ENCODE measurements around the gene SGPP1.

Gene SGPP1

DNA sequence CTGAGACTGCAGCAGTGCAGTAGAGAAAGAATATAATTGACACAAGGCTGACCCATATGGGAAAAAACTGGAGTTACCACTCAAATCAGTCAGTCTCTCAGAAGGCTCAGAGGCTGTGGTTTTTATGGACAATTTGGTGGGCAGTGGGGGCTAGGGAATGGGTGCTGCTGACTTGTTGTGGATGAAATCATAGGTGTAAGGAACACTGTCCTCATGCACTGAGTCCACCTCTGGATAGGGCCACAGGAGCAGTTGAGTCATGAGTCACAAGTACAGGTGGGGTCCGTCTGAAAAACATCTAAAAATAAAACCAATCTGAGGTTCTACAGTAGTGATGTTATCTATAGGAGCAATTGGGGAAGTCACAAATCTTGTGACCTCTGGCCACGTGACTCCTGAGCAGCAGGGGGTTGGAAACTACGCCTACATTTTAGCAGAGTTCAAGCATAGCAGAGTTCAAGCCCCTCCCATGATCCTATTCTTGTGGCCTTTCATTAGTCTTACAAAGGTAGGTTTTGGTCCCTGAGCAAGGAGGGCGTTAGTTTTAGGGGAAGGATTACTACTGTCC, 18.1 kb upstream of the SGPP1 start:
- Mint-ChIP-seq H3K27me3 (no peaks in the 10 kb centered on the region), H3K36me3 (ENCODE audit: low read depth) (no peaks in the 10 kb centered on the region), H3K27ac (no peak overlapping the region), H3K4me1 (peaks cover 14% of the 10 kb centered on the region), H3K4me3 (no peak overlapping the region), H3K9me3 (no peaks in the 10 kb centered on the region)
- ATAC-seq (peak; percentile 79), DNase-seq (peak; percentile 23)

DNA sequence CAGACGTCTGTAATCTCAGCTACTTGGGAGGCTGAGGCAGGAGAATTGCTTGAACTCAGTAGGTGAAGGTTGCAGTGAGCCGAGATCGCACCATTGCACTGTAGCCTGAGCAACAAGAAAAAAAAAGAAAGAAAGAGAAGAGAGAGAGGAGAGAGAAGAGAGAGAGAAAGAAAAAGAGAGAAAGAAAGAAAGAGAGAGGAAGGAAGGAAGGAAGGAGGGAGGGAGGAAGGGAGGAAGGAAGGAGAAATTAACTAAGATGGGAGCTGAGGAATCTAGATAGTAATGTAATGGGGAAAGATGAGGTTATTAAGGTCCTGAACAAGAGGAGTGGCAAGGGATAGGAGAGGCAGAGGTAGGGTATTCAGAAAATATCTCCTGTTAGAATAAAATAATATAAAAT, 17.4 kb upstream of the SGPP1 start:
- Mint-ChIP-seq H3K4me3 (no peak overlapping the region), H3K4me1 (peaks cover 14% of the 10 kb centered on the region), H3K9me3 (no peaks in the 10 kb centered on the region), H3K36me3 (ENCODE audit: low read depth) (no peaks in the 10 kb centered on the region), H3K27ac (no peak overlapping the region), H3K27me3 (no peaks in the 10 kb centered on the region)
- DNase-seq (no peak), ATAC-seq (no peak)

DNA sequence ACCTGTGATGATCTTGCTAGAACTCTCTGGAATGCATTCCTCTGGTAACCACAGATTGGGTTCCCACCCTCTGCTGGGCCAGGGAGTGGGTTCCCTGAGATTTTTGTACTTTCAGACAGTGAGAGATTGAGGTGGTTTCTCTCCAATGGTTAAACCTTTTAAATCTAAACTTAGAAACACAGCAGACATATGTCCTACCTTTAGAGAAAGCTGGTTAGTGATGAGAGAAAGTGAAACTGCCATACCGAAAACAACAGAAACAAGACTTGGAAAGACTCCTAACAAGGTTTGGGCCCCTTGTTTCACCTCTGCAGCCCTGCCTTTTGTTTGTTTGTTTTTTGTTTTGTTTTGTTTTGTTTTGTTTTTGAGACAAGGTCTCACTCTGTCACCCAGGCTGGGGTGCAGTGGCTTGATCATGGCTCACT, 9.7 kb upstream of the SGPP1 start:
- Mint-ChIP-seq H3K36me3 (ENCODE audit: low read depth) (no peaks in the 10 kb centered on the region), H3K4me3 (no peak overlapping the region), H3K27ac (no peak overlapping the region), H3K4me1 (peaks cover 11% of the 10 kb centered on the region), H3K9me3 (no peaks in the 10 kb centered on the region), H3K27me3 (no peaks in the 10 kb centered on the region)
- DNase-seq (no peak), ATAC-seq (peak; percentile 28)

DNA sequence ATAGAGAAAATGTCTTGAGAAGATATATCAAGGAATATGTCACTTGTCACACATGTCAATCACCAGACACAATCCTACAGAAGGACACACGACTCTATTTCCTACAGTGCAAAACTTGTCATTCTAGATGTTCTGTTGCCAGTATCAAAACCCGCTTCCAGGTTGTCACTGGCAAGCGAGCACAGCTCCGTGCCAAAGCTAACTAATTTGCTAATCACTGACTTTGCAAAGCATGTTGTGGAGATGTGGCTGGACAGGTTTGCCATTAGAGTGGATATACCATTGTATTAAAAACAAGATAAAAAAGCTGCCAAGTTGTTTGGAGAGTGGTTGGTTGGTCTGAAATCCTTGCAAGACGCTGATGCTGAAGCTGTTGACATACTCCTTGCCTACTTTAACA, 7.9 kb upstream of the SGPP1 start:
- H3K36me3 Mint-ChIP-seq (ENCODE audit: low read depth) = no peaks in the 10 kb centered on the region
- no peak for DNase-seq

DNA sequence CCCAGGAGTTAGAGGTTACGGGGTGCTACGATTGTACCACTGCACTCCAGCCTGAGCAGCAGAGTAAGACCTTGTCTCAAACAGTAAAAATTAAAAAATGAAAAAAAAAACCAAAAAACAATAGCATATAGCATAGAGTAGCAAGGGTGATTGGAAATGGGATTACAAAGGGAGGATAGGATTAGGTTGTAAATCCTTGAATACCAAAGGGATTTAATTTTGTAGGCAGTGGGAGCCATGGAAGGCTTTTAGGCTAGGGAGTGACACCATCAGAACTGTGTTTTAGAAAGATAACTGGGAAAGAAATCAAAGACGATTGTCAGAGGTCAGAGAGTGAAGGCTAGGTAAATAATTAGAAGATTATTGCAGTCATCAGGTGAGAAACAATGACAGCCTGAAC, 2.8 kb upstream of the SGPP1 start:
- ATAC-seq (no peak), DNase-seq (no peak)
- Mint-ChIP-seq H3K36me3 (ENCODE audit: low read depth) (peaks cover 2% of the 10 kb centered on the region), H3K4me3 (no peak overlapping the region), H3K4me1 (peaks cover 17% of the 10 kb centered on the region), H3K9me3 (no peaks in the 10 kb centered on the region), H3K27me3 (no peaks in the 10 kb centered on the region), H3K27ac (no peak overlapping the region)

More for the DNA sequence above, 7.9 kb upstream of the SGPP1 start:
- H3K27ac Mint-ChIP-seq = no peak overlapping the region
- H3K9me3 Mint-ChIP-seq = no peaks in the 10 kb centered on the region
- H3K4me3 Mint-ChIP-seq = no peak overlapping the region
- peaks cover 11% of the 10 kb centered on the region for H3K4me1 Mint-ChIP-seq
- H3K27me3 Mint-ChIP-seq = no peaks in the 10 kb centered on the region
- ATAC-seq = no peak

DNA sequence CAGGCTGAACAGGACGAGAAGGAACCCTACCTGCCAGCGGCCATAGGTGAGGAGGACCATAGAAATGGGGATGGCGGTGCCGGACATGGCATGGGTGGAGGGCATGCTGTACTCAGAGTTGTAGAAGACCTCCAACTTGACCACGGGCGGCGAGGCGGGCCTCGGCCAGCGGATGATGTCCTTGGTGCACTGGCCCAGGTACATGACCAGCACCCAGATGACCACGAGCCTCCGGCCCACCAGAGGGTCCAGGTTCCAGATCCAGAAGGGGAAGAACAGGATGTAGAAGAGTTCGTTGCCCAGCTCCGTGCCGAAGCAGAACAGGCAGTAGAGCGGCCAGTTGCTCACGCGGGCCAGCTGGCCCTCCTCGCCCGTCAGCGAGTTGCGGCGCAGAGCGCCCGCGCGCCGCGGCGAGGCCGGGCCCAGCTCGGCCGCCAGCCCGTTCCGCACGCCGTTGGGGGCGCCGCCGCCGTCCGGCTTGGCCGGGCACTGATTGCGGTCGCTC, 582 bp downstream of the SGPP1 start:
- peak; percentile 38 for ATAC-seq
- H3K4me1 Mint-ChIP-seq = peaks cover 36% of the 10 kb centered on the region
- peak overlapping the region; percentile 99 for H3K4me3 Mint-ChIP-seq
- no peaks in the 10 kb centered on the region for H3K27me3 Mint-ChIP-seq
- peak; percentile 25 for DNase-seq
- no peaks in the 10 kb centered on the region for H3K9me3 Mint-ChIP-seq
- H3K36me3 Mint-ChIP-seq (ENCODE audit: low read depth) = peaks cover 2% of the 10 kb centered on the region
- H3K27ac Mint-ChIP-seq = peak overlapping the region; percentile 92

DNA sequence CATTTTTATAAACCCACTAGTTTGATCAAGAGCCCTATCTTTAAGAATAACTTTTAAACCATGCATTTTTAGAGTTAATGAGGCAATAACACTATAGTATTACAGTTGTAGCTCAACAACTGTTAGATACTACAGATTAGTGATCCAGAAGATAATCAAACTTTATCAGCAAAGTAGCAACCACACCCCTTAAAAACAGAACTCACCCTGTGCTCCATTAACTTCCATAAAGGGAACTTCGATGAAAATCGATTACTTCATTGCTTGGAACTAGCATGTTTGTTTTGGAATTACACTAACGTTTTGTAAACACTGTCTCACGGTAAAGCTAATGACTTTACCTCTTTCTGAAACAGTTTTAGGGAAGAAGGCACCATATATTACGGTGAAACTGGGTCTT, 1.4 kb downstream of the SGPP1 start:
- no peak for ATAC-seq
- peak overlapping the region; percentile 57 for H3K27ac Mint-ChIP-seq
- H3K9me3 Mint-ChIP-seq = no peaks in the 10 kb centered on the region
- peaks cover 36% of the 10 kb centered on the region for H3K4me1 Mint-ChIP-seq
- H3K36me3 Mint-ChIP-seq (ENCODE audit: low read depth) = peaks cover 3% of the 10 kb centered on the region
- no peaks in the 10 kb centered on the region for H3K27me3 Mint-ChIP-seq
- H3K4me3 Mint-ChIP-seq = peak overlapping the region; percentile 99
- no peak for DNase-seq

DNA sequence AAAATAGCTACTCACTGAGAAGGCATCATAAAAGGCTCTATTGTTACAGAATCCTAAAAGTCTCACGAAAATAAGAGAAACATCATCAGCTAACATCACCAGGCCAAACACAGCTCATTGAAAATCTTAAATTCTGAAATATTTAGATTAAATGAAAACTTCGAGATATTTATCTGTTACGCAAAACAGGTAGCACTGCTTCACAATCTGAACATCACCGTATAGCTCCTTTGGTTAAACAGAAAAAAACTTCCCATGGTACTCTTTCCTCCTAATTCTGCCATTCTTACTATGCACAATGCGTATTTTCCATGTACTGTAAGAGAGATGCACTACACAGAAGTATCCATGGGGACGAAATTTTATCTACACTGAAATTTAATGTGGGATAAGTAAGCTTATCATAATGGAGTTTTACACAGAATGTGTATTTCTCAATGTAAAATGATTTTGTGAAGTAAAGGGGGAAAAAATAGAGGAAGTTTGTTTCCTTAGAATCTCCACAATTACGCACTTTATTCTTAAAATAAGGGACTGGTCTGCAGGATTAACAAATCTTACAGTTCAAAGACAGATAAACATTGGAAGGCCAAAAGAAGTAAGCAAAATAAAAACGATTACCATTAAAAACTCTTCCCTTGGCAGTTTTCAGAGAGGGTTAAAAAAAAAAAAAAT, 1.9 kb downstream of the SGPP1 start:
- Mint-ChIP-seq H3K4me3 (peak overlapping the region; percentile 99), H3K4me1 (peaks cover 36% of the 10 kb centered on the region), H3K27ac (no peak overlapping the region), H3K27me3 (no peaks in the 10 kb centered on the region), H3K36me3 (ENCODE audit: low read depth) (peaks cover 9% of the 10 kb centered on the region), H3K9me3 (no peaks in the 10 kb centered on the region)
- ATAC-seq = no peak
- no peak for DNase-seq

DNA sequence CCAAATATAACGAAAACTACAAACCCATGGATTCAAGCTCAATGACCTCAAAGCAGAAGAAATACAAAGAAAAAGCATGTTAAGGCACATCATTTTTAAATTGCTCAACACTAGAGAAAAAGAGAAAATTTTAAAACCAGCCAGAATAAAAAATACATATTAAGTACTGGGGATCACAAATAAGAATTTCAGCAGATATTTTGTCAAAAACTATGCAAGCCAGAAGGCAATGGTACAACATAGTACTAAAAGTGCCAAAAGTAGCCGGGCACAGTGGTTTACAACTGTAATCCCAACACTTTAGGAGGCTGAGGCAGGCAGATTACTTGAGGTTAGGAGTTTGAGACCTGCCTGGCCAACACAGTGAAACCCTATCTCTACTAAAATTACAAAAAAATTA, 10.2 kb downstream of the SGPP1 start:
- Mint-ChIP-seq H3K4me3 (no peak overlapping the region), H3K36me3 (ENCODE audit: low read depth) (peaks cover 38% of the 10 kb centered on the region), H3K9me3 (peaks cover 13% of the 10 kb centered on the region), H3K27me3 (no peaks in the 10 kb centered on the region), H3K4me1 (peaks cover 14% of the 10 kb centered on the region), H3K27ac (no peak overlapping the region)
- no peak for DNase-seq
- ATAC-seq = no peak

DNA sequence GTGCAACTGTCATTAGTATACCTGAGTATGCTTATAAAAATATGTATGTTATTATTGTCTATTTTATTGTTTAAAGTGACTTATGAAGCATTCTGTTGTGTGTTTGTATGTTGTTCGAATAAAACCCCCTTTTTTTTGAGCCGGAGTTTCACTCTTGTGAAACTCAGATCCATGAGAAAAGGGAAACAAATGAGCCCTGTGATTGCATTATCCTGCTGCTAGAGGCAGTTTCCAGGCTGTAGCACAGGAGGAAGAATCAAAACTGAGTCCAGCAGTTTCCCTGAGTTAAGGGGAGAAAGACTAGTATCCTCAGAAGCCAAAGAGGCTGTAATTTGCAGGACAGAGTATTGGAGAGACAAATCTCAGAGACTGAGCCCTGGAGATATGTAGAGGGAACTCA, 12.5 kb downstream of the SGPP1 start:
- Mint-ChIP-seq H3K27ac (no peak overlapping the region), H3K27me3 (no peaks in the 10 kb centered on the region), H3K9me3 (peaks cover 13% of the 10 kb centered on the region), H3K36me3 (ENCODE audit: low read depth) (peaks cover 33% of the 10 kb centered on the region), H3K4me3 (no peak overlapping the region), H3K4me1 (peaks cover 30% of the 10 kb centered on the region)
- ATAC-seq = no peak
- DNase-seq = no peak

DNA sequence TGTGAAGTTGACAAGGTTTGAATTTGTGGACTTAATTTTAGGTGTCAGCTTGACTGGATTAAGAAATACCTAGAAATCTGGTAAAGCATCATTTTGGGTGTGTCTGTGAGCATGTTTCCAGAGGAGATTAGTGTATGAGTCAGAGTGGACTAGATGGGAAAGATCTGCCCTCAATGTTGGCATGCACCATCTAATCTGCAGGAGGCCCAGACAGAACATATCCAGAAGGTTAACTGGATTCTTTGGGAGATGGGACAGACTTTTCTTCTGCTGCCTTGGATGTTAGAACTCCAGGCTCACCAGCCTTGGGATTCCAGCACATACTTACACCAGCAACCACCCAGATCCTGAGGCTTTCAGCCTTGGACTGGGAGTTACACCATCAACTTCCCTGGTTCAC, 14.1 kb downstream of the SGPP1 start:
- Mint-ChIP-seq H3K27ac (no peak overlapping the region), H3K9me3 (peaks cover 13% of the 10 kb centered on the region)
- ATAC-seq = no peak

DNA sequence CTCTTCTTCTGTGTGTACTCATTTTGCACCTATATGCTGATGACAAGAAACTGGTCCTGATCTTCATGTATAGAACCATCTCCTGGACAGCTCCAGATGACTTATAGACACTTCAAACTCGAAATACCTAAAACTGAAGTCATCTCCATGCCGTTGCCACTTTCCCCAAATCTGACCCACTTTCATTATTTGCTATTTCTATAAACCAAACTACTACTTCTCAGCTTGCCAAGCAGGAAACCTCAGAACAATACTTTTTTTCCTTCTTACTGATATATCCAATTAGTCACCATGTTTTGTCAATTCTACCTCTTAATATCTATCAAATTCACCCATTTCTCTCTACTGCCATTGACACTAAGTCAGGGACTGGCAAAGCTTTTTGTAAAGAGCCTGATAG, 14.8 kb downstream of the SGPP1 start:
- peak overlapping the region; percentile 52 for H3K27ac Mint-ChIP-seq
- peaks cover 25% of the 10 kb centered on the region for H3K36me3 Mint-ChIP-seq (ENCODE audit: low read depth)
- peaks cover 13% of the 10 kb centered on the region for H3K9me3 Mint-ChIP-seq
- H3K4me3 Mint-ChIP-seq = peak overlapping the region; percentile 19
- no peak for DNase-seq
- no peaks in the 10 kb centered on the region for H3K27me3 Mint-ChIP-seq
- ATAC-seq = peak; percentile 59
- peaks cover 40% of the 10 kb centered on the region for H3K4me1 Mint-ChIP-seq

More for the DNA sequence above, 14.1 kb downstream of the SGPP1 start:
- Mint-ChIP-seq H3K4me1 (peaks cover 40% of the 10 kb centered on the region), H3K27me3 (no peaks in the 10 kb centered on the region), H3K36me3 (ENCODE audit: low read depth) (peaks cover 30% of the 10 kb centered on the region), H3K4me3 (no peak overlapping the region)
- DNase-seq = no peak

DNA sequence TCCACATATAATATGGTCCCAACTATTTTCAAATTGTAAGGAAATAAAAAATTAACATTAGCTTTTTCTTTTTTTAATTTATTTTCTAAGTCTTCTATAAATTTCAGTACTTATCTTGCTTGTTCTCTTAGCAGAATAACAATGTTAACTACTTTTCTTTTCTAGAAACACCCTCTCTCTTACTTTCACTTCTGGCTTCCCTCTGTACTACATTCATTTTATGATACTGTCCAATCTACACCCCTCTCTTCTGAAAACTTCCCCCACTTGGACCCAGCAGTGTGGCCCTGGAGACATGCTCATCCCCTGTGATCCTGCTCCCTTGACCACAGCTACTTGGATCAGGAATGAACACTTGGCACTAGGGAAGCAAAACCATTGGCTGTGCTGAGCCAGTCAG, 15.7 kb downstream of the SGPP1 start:
- Mint-ChIP-seq H3K27ac (peak overlapping the region; percentile 46), H3K36me3 (ENCODE audit: low read depth) (peaks cover 18% of the 10 kb centered on the region), H3K9me3 (peaks cover 10% of the 10 kb centered on the region), H3K4me3 (peak overlapping the region; percentile 36), H3K27me3 (no peaks in the 10 kb centered on the region), H3K4me1 (peaks cover 41% of the 10 kb centered on the region)
- no peak for DNase-seq
- ATAC-seq = no peak

DNA sequence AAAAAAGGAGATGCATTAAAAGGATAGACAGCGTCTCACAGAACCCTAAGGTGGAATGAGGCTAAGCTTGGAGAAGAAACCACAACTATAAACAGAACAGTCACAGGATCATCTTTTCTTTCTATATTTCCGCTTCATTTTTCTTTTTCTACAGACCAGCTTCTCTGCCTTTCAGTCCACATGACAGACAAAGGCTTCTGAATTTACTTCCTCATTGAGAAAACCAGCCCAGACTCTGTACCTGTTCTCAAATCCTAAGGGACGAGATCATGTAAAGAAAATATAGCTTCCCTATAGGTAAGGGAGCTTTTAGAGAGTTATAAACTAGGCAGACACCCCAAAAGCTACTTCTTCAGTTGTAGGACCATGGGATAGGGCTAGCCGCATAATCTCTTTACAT, 17.4 kb downstream of the SGPP1 start:
- DNase-seq = no peak
- Mint-ChIP-seq H3K4me1 (peaks cover 49% of the 10 kb centered on the region), H3K4me3 (no peak overlapping the region), H3K9me3 (peaks cover 4% of the 10 kb centered on the region), H3K27ac (no peak overlapping the region), H3K36me3 (ENCODE audit: low read depth) (peaks cover 10% of the 10 kb centered on the region), H3K27me3 (no peaks in the 10 kb centered on the region)
- ATAC-seq = no peak

DNA sequence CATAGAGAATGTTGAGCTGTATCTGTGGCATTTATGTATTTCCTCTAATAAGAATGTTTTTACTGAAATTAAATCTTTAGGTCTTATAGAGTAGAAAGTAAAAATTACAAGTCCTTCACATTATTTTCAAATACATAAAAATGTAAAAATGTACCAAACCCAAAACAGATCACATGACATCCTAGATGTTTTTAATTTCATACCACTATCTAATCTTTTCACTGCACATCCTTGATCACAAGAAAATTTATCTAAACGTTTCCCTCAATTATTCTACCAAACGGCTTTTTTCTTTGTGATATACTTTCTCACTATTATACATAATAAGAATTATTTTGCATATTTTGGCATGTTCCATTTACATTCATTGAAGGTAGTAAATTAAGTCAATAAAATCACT, 18.3 kb downstream of the SGPP1 start:
- Mint-ChIP-seq H3K36me3 (ENCODE audit: low read depth) (peaks cover 12% of the 10 kb centered on the region), H3K9me3 (peaks cover 4% of the 10 kb centered on the region), H3K27me3 (no peaks in the 10 kb centered on the region), H3K4me1 (peaks cover 52% of the 10 kb centered on the region), H3K4me3 (no peak overlapping the region), H3K27ac (no peak overlapping the region)
- no peak for DNase-seq
- no peak for ATAC-seq
